Measurements from ENCODE around the gene TXNDC15. TPM values are rescaled to one million over a fixed set of nuclear protein-coding genes. Genes with fewer than 3 reads are reported as not detected.

The TXNDC15 gene
- polyA plus RNA-seq, 1 of the 3 experiments (the other 2 are of a cell fraction): 112 TPM

- Histone ChIP-seq H3K36me3 (replicated peaks in 1 of 2; ENCODE audit: control insufficient read depth in 1 of 2, insufficient read depth in 2 of 2, low read length in 1 of 2) (peaks cover 8 to 14% of the 10 kb centered on the region in 2 experiments), H3K9me3 (no peaks in the 10 kb centered on the region), H2AFZ (ENCODE audit: low read depth) (no peak overlapping the region), H3K27ac (ENCODE audit: low read depth in 2 of 2, low read length in 1 of 2) (no peak overlapping the region), H4K20me1 (ENCODE audit: insufficient read depth) (no peaks in the 10 kb centered on the region), H3K27me3 (ENCODE audit: insufficient read depth) (no peaks in the 10 kb centered on the region), H3K9ac (no peak overlapping the region), H3K4me3 (ENCODE audit: low read depth in 2 of 2, low read length in 1 of 2) (no peak overlapping the region), H3K79me2 (ENCODE audit: insufficient read depth) (peaks cover 59% of the 10 kb centered on the region), H3F3A (replicated peaks; ENCODE audit: insufficient read depth) (no peaks in the 10 kb centered on the region), H3K4me2 (no peak overlapping the region), H3K9me2 (no peaks in the 10 kb centered on the region), H3K4me1 (ENCODE audit: control insufficient read depth in 1 of 2, insufficient read depth in 2 of 2, low read depth in 1 of 2, low read length in 1 of 2) (no peaks in the 10 kb centered on the region)
- TF ChIP-seq NRF1 (IDR thresholded peaks at IDR 0.05; ENCODE audit: low read depth, low read length): no peak
- TF ChIP-seq ELF1 (IDR thresholded peaks at IDR 0.05): no peak
- no peak for TF ChIP-seq SIN3A (IDR thresholded peaks at IDR 0.05; ENCODE audit: borderline replicate concordance, low read depth, low read length)
- no peak for TF ChIP-seq NFIC (IDR thresholded peaks at IDR 0.05; ENCODE audit: borderline replicate concordance)
- TF ChIP-seq REST (IDR thresholded peaks at IDR 0.05; ENCODE audit: low read depth, low read length): no peak
- no peak for TF ChIP-seq ZBTB33 (IDR thresholded peaks at IDR 0.05; ENCODE audit: borderline replicate concordance, low read depth)
- no peak for TF ChIP-seq TCF12 (IDR thresholded peaks at IDR 0.05)
- no peak for TF ChIP-seq PBX3 (IDR thresholded peaks at IDR 0.05)
- TF ChIP-seq MAX (IDR thresholded peaks at IDR 0.05; ENCODE audit: low read depth): no peak
- no peak for TF ChIP-seq FOXM1 (IDR thresholded peaks at IDR 0.05; ENCODE audit: low read depth)
- TF ChIP-seq MEF2A (IDR thresholded peaks at IDR 0.05; ENCODE audit: borderline replicate concordance, low read depth): no peak
- no peak for TF ChIP-seq IRF3 (IDR thresholded peaks at IDR 0.05; ENCODE audit: low read depth, low read length)
- POLR2A ChIA-PET: interaction anchor here (2.4 kb wide), 1 partner anchor 13 kb away, joined by 7 read pairs; the partner anchor contains the start of gene TXNDC15
- WGBS (ENCODE audit: low lambda C conversion rate): 95% methylated on average over 10 of the region's 14 CpGs
- DNase-seq: no peak
- CTCF ChIA-PET: no interaction called here
Measured at GRCh38 chr5:134887593-134888159, 13.5 kb downstream of the TXNDC15 start.

Data from SK-N-SH (cell line).